Measurements from ENCODE around the gene CACNG1.

CACNG1 gene

GRCh38 chr17:67056746-67057490 lies 12.6 kb downstream of the CACNG1 start:
- no peak for TF ChIP-seq CTCF (IDR thresholded peaks at IDR 0.05; ENCODE audit: insufficient read depth, low read length, missing control alignments)
- DNase-seq (ENCODE audit: low read depth, low spot score): no peak
- ChIA-PET CTCF (no interaction called here), POLR2A (no interaction called here)
- no peak overlapping the region for H3K4me3 ChIP-seq (ENCODE audit: low read depth, low read length)

- POLR2A ChIA-PET: interaction anchor here (0.6 kb wide), 1 partner anchor 17 kb away, joined by 3 read pairs; no protein-coding TSS in a partner anchor
- CTCF ChIA-PET: no interaction called here
- no peak for DNase-seq (ENCODE audit: low read depth, low spot score)
- H3K4me3 ChIP-seq (ENCODE audit: low read depth, low read length): no peak overlapping the region
- no peak for TF ChIP-seq CTCF (IDR thresholded peaks at IDR 0.05; ENCODE audit: insufficient read depth, low read length, missing control alignments)
These were observed 13.7 kb downstream of the CACNG1 start for GRCh38 chr17:67058036-67058435.

- POLR2A ChIA-PET: no interaction called here
- no peak overlapping the region for H3K4me3 ChIP-seq (ENCODE audit: low read depth, low read length)
These were observed 15.0 kb downstream of the CACNG1 start for GRCh38 chr17:67059372-67059771.

GRCh38 chr17:67063141-67063540 lies 18.8 kb downstream of the CACNG1 start:
- no peak overlapping the region for H3K4me3 ChIP-seq (ENCODE audit: low read depth, low read length)
- CTCF ChIA-PET: no interaction called here
- DNase-seq (ENCODE audit: low read depth, low spot score): no peak
- no peak for TF ChIP-seq CTCF (IDR thresholded peaks at IDR 0.05; ENCODE audit: insufficient read depth, low read length, missing control alignments)
- POLR2A ChIA-PET: interaction anchor here (0.6 kb wide), 1 partner anchor 295 kb away, joined by 4 read pairs; no protein-coding TSS in a partner anchor

More at GRCh38 chr17:67059372-67059771, 15.0 kb downstream of the CACNG1 start:
- TF ChIP-seq CTCF (IDR thresholded peaks at IDR 0.05; ENCODE audit: insufficient read depth, low read length, missing control alignments): no peak
- CTCF ChIA-PET: no interaction called here
- no peak for DNase-seq (ENCODE audit: low read depth, low spot score)

GRCh38 chr17:67066717-67067116 lies 22.4 kb downstream of the CACNG1 start:
- ChIA-PET POLR2A (no interaction called here), CTCF (no interaction called here)
- DNase-seq (ENCODE audit: low read depth, low spot score): no peak
- H3K4me3 ChIP-seq (ENCODE audit: low read depth, low read length): no peak overlapping the region
- TF ChIP-seq CTCF (IDR thresholded peaks at IDR 0.05; ENCODE audit: insufficient read depth, low read length, missing control alignments): no peak

- no peak for TF ChIP-seq CTCF (IDR thresholded peaks at IDR 0.05; ENCODE audit: insufficient read depth, low read length, missing control alignments)
- ChIA-PET POLR2A (no interaction called here), CTCF (interaction anchor here (0.6 to 1.4 kb wide), 4 partner anchors 9 to 90 kb away, joined by 3 to 6 read pairs (median 4); no protein-coding TSS in a partner anchor)
- H3K4me3 ChIP-seq (ENCODE audit: low read depth, low read length): no peak overlapping the region
- DNase-seq (ENCODE audit: low read depth, low spot score): no peak
These were observed 23.5 kb downstream of the CACNG1 start for GRCh38 chr17:67067571-67068482.

Data from AG04449 (cell line).